ENCODE measurements around the gene ANXA4. TPM values are rescaled to one million over a fixed set of nuclear protein-coding genes. Genes with fewer than 3 reads are reported as not detected.
"Not testable (repeated sequence)": the region's sequence is repeated elsewhere in the genome, so short reads cannot be mapped to it uniquely, and the experiment has no call there.

Gene ANXA4
- polyA plus RNA-seq, 4 donors = 255 to 291 (median 256) TPM

- no peak for DNase-seq (ENCODE audit: low read depth in 4 of 4, low spot score in 3 of 4)
Observed at GRCh38 chr2:69745035-69745434, 3.1 kb downstream of the ANXA4 start.

GRCh38 chr2:69750246-69750645 is 8.3 kb downstream of the ANXA4 start:
- DNase-seq (ENCODE audit: low read depth in 4 of 4, low spot score in 3 of 4) = no peak

- no peak for DNase-seq (ENCODE audit: low read depth in 4 of 4, low spot score in 3 of 4)
Observed at GRCh38 chr2:69753659-69754363, 11.9 kb downstream of the ANXA4 start.

GRCh38 chr2:69754633-69755032 is 12.7 kb downstream of the ANXA4 start:
- DNase-seq (ENCODE audit: low read depth in 4 of 4, low spot score in 3 of 4) = no peak

- no peak for DNase-seq (ENCODE audit: low read depth in 4 of 4, low spot score in 3 of 4)
Observed at GRCh38 chr2:69755862-69756467, 14.0 kb downstream of the ANXA4 start.

GRCh38 chr2:69762025-69762424 is 20.1 kb downstream of the ANXA4 start:
- DNase-seq (ENCODE audit: low read depth in 4 of 4, low spot score in 3 of 4) = no peak

GRCh38 chr2:69762513-69763494 is 20.9 kb downstream of the ANXA4 start:
- no peak for DNase-seq (ENCODE audit: low read depth in 4 of 4, low spot score in 3 of 4)

- DNase-seq (ENCODE audit: low read depth in 4 of 4, low spot score in 3 of 4) = not testable (repeated sequence)
Observed at GRCh38 chr2:69763831-69764230, 21.9 kb downstream of the ANXA4 start.

- no peak for DNase-seq (ENCODE audit: low read depth in 4 of 4, low spot score in 3 of 4)
Observed at GRCh38 chr2:69764286-69765095, 22.6 kb downstream of the ANXA4 start.

GRCh38 chr2:69765096-69765380 is 23.1 kb downstream of the ANXA4 start:
- no peak for DNase-seq (ENCODE audit: low read depth in 4 of 4, low spot score in 3 of 4)

GRCh38 chr2:69766014-69766413 is 24.1 kb downstream of the ANXA4 start:
- DNase-seq (ENCODE audit: low read depth in 4 of 4, low spot score in 3 of 4) = no peak

- no peak for DNase-seq (ENCODE audit: low read depth in 4 of 4, low spot score in 3 of 4)
Observed at GRCh38 chr2:69767034-69767433, 25.1 kb downstream of the ANXA4 start.

GRCh38 chr2:69768235-69768634 is 26.3 kb downstream of the ANXA4 start:
- no peak for DNase-seq (ENCODE audit: low read depth in 4 of 4, low spot score in 3 of 4)

GRCh38 chr2:69768789-69769188 is 26.9 kb downstream of the ANXA4 start:
- no peak for DNase-seq (ENCODE audit: low read depth in 4 of 4, low spot score in 3 of 4)

GRCh38 chr2:69769272-69769671 is 27.3 kb downstream of the ANXA4 start:
- DNase-seq (ENCODE audit: low read depth in 4 of 4, low spot score in 3 of 4) = no peak

- DNase-seq (ENCODE audit: low read depth in 4 of 4, low spot score in 3 of 4) = no peak
Observed at GRCh38 chr2:69770193-69770702, 28.3 kb downstream of the ANXA4 start.

GRCh38 chr2:69770747-69771146 is 28.8 kb downstream of the ANXA4 start:
- DNase-seq (ENCODE audit: low read depth in 4 of 4, low spot score in 3 of 4) = no peak

- DNase-seq (ENCODE audit: low read depth in 4 of 4, low spot score in 3 of 4) = no peak
Observed at GRCh38 chr2:69771461-69771860, 29.5 kb downstream of the ANXA4 start.

- no peak for DNase-seq (ENCODE audit: low read depth in 4 of 4, low spot score in 3 of 4)
Observed at GRCh38 chr2:69773206-69773605, 31.3 kb downstream of the ANXA4 start.

GRCh38 chr2:69774258-69774983 is 32.5 kb downstream of the ANXA4 start:
- not testable (repeated sequence) for DNase-seq (ENCODE audit: low read depth in 4 of 4, low spot score in 3 of 4)
